Measurements from ENCODE around the gene UBE4B.

DNA sequence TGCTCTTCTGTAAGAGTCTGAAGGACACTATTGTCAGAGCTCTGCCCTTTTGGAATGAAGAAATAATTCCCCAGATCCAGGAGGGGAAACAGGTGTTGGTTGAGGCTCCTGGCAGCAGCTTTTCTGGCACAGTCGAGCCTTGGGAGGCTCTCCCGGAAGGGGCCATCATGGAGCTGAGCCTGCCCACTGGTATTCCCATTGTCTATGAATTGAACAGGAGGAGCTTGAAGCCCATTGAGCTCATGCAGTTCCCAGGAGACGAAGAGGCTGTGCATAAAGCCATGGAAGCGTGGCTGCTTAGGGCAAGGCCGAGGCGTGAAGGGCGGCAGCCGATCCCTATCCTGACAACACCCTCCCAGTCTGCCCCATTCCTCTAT, 26.6 kb downstream of the UBE4B start:
- TF ChIP-seq CTCF (IDR thresholded peaks at IDR 0.05), result no peak
- TF ChIP-seq EZH2phosphoT487 (IDR thresholded peaks at IDR 0.05), result no peak
